HG02973 (cell line): ENCODE measurements around the gene NFAM1.

Source experiments
- ATAC-seq: cut with Tn5 transposase; IDR thresholded peaks from one replicate; pipeline ENCODE4 v1.9.1; 2021; ENCODE audit warnings: moderate library complexity; ENCODE audit not compliant: unreplicated experiment

Gene NFAM1

GRCh38 chr22:42363892-42364291 lies 68.3 kb downstream of the NFAM1 start:
- no peak for ATAC-seq

GRCh38 chr22:42361523-42361922 lies 70.7 kb downstream of the NFAM1 start:
- ATAC-seq: no peak

GRCh38 chr22:42360348-42360747 lies 71.9 kb downstream of the NFAM1 start:
- ATAC-seq: no peak

GRCh38 chr22:42358643-42359558 lies 73.3 kb downstream of the NFAM1 start:
- ATAC-seq: no peak

- no peak for ATAC-seq
These were observed 74.4 kb downstream of the NFAM1 start for GRCh38 chr22:42357634-42358296.

GRCh38 chr22:42357221-42357620 lies 75.0 kb downstream of the NFAM1 start:
- no peak for ATAC-seq

- ATAC-seq: no peak
These were observed 75.7 kb downstream of the NFAM1 start for GRCh38 chr22:42356533-42356932.

GRCh38 chr22:42353883-42354727 lies 78.1 kb downstream of the NFAM1 start:
- no peak for ATAC-seq

- no peak for ATAC-seq
These were observed 81.8 kb downstream of the NFAM1 start for GRCh38 chr22:42350373-42350772.

- no peak for ATAC-seq
These were observed 84.8 kb downstream of the NFAM1 start for GRCh38 chr22:42347281-42347824.

- no peak for ATAC-seq
These were observed 85.5 kb downstream of the NFAM1 start for GRCh38 chr22:42346722-42347121.

GRCh38 chr22:42345458-42345857 lies 86.7 kb downstream of the NFAM1 start:
- ATAC-seq: no peak

GRCh38 chr22:42344361-42344905 lies 87.8 kb downstream of the NFAM1 start:
- ATAC-seq: no peak

GRCh38 chr22:42343531-42344081 lies 88.6 kb downstream of the NFAM1 start:
- no peak for ATAC-seq

GRCh38 chr22:42343121-42343454 lies 89.1 kb downstream of the NFAM1 start:
- no peak for ATAC-seq

GRCh38 chr22:42342426-42343120 lies 89.6 kb downstream of the NFAM1 start:
- no peak for ATAC-seq

- no peak for ATAC-seq
These were observed 90.4 kb downstream of the NFAM1 start for GRCh38 chr22:42341779-42342178.

GRCh38 chr22:42340829-42341383 lies 91.3 kb downstream of the NFAM1 start:
- no peak for ATAC-seq

GRCh38 chr22:42340150-42340549 lies 92.1 kb downstream of the NFAM1 start:
- ATAC-seq: no peak

- no peak for ATAC-seq
These were observed 93.7 kb downstream of the NFAM1 start for GRCh38 chr22:42338479-42338878.
